DND-41 (cell line): ENCODE results near the gene BTBD16.

ENCODE experiments used
- ATAC-seq: fragments of 200-7000 bp; cut with Tn5 transposase; 3 replicates; pipeline ENCODE4 v1.9.1; 2021; ENCODE audit warnings: low read depth; ENCODE audit not compliant: insufficient read depth
- DNase-seq: peaks from one replicate; pipeline ENCODE4 v3.0.0-alpha.2; 2020
- H2AFZ ChIP-seq: 2 replicates; pipeline ENCODE4 v1.6.0; 2012; ENCODE audit warnings: low read depth, low read length
- H3K27ac ChIP-seq: 2 replicates; pipeline ENCODE4 v1.5.1; 2012; ENCODE audit warnings: low read length, inconsistent platforms
- H3K27me3 ChIP-seq: fragments of 200-600 bp; sonication (generic); 2 replicates; pipeline ENCODE4 v1.6.0; 2012; ENCODE audit warnings: low read length, mild to moderate bottlenecking, inconsistent platforms; ENCODE audit not compliant: insufficient read depth, poor library complexity
- H3K36me3 ChIP-seq: 2 replicates; pipeline ENCODE4 v1.5.1; 2012; ENCODE audit warnings: low read length, inconsistent platforms; ENCODE audit not compliant: insufficient read depth
- H3K4me1 ChIP-seq: 2 replicates; pipeline ENCODE4 v1.5.1; 2012; ENCODE audit warnings: mild to moderate bottlenecking, low read length; ENCODE audit not compliant: insufficient read depth
- H3K4me2 ChIP-seq: 2 replicates; pipeline ENCODE4 v1.6.0; 2012; ENCODE audit warnings: mild to moderate bottlenecking, moderate library complexity, low read length, inconsistent platforms; ENCODE audit not compliant: insufficient read depth
- H3K4me3 ChIP-seq, 2 experiments: fragments of 200-600 bp in 1 of 2; shearing (Covaris generic) in 1 of 2; 2 replicates each; pipeline ENCODE4 v1.5.1; 2012 to 2016; ENCODE audit warnings: inconsistent platforms in 2 of 2, low read length in 2 of 2, mild to moderate bottlenecking in 2 of 2, low read depth in 1 of 2, moderate library complexity in 1 of 2
- H3K79me2 ChIP-seq: 2 replicates; pipeline ENCODE4 v1.6.0; 2012; ENCODE audit warnings: low read length, inconsistent platforms; ENCODE audit not compliant: insufficient read depth
- H3K9ac ChIP-seq: 2 replicates; pipeline ENCODE4 v1.6.0; 2012; ENCODE audit warnings: low read depth, mild to moderate bottlenecking, inconsistent platforms, low read length, moderate library complexity
- H3K9me3 ChIP-seq: 2 replicates; pipeline ENCODE4 v1.5.1; 2012; ENCODE audit warnings: low read length, moderate library complexity, mild to moderate bottlenecking, inconsistent platforms; ENCODE audit not compliant: insufficient read depth, severe bottlenecking
- H4K20me1 ChIP-seq: 2 replicates; pipeline ENCODE4 v1.6.0; 2012; ENCODE audit warnings: low read length; ENCODE audit not compliant: insufficient read depth
- EZH2 ChIP-seq: IDR thresholded peaks from 3 replicates; pipeline ENCODE4 v1.6.1; 2012; ENCODE audit warnings: borderline replicate concordance, low read depth, mild to moderate bottlenecking, moderate library complexity, low read length, inconsistent platforms; ENCODE audit not compliant: severe bottlenecking
- TF ChIP-seq, protein P1 (sequence below): IDR thresholded peaks from 2 replicates; pipeline ENCODE4 v1.5.1; 2012; ENCODE audit warnings: borderline replicate concordance, low read length, moderate library complexity, mild to moderate bottlenecking; ENCODE audit not compliant: poor library complexity, severe bottlenecking; ENCODE audit errors: extremely low read depth

Gene BTBD16

DNA sequence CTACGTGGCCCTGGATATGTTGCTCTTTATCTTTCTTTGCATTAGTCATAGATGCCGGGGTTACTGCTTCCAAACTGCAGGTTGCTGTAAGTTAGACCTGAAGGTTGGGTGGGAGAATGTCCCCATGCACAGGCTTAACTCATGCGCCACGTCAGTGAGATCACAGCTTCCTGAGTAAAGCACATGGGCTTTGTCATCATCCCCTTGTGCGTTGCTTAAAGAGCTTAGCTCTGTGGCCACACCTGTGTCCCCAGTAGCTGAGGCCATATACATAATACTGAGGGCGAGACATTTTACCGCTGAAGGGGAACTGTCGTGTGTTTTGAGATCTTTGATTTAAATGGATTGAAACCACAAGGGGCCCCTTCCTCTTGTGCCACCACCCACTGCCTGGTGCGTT is 45.8 kb upstream of the BTBD16 start:
- H3K79me2 ChIP-seq: no peaks in the 10 kb centered on the region
- no peaks in the 10 kb centered on the region for H3K9me3 ChIP-seq
- no peak overlapping the region for H3K27ac ChIP-seq
- peaks cover 26% of the 10 kb centered on the region for H3K27me3 ChIP-seq
- H3K36me3 ChIP-seq: no peaks in the 10 kb centered on the region
- DNase-seq (no peak), ATAC-seq (no peak)
- TF ChIP-seq EZH2: no peak
- TF ChIP-seq, protein P1, sequence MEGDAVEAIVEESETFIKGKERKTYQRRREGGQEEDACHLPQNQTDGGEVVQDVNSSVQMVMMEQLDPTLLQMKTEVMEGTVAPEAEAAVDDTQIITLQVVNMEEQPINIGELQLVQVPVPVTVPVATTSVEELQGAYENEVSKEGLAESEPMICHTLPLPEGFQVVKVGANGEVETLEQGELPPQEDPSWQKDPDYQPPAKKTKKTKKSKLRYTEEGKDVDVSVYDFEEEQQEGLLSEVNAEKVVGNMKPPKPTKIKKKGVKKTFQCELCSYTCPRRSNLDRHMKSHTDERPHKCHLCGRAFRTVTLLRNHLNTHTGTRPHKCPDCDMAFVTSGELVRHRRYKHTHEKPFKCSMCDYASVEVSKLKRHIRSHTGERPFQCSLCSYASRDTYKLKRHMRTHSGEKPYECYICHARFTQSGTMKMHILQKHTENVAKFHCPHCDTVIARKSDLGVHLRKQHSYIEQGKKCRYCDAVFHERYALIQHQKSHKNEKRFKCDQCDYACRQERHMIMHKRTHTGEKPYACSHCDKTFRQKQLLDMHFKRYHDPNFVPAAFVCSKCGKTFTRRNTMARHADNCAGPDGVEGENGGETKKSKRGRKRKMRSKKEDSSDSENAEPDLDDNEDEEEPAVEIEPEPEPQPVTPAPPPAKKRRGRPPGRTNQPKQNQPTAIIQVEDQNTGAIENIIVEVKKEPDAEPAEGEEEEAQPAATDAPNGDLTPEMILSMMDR: no peak
- no peaks in the 10 kb centered on the region for H4K20me1 ChIP-seq
- no peak overlapping the region for H2AFZ ChIP-seq
- no peaks in the 10 kb centered on the region for H3K4me1 ChIP-seq
- H3K9ac ChIP-seq: no peak overlapping the region
- H3K4me2 ChIP-seq: no peak overlapping the region
- H3K4me3 ChIP-seq: no peak overlapping the region

DNA sequence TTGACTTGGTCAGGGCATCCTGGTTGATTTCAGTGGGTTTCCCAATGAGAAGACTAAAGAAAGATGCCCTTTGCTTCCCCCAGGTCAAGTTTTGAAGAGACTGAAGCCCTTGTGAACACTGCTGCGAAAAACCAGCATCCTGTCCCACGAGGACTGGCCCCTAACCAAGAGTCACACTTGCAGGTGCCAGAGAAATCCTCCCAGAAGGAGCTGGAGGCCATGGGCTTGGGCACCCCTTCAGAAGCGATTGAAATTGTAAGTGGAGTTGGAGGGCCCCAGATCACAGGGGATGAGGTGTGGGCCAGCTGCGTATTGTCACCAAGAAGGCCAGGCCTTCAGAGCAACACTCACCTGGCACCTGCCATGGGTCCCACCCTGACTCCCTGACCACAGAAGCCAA is 43.3 kb upstream of the BTBD16 start:
- ATAC-seq (no peak), DNase-seq (no peak)
- no peak overlapping the region for H3K9ac ChIP-seq
- no peak overlapping the region for H3K4me2 ChIP-seq
- TF ChIP-seq EZH2: no peak
- TF ChIP-seq, protein P1: no peak
- H4K20me1 ChIP-seq: no peaks in the 10 kb centered on the region
- no peak overlapping the region for H3K27ac ChIP-seq
- no peak overlapping the region for H2AFZ ChIP-seq
- no peaks in the 10 kb centered on the region for H3K79me2 ChIP-seq
- H3K36me3 ChIP-seq: no peaks in the 10 kb centered on the region
- H3K4me3 ChIP-seq: no peak overlapping the region
- H3K27me3 ChIP-seq: peaks cover 9% of the 10 kb centered on the region
- H3K9me3 ChIP-seq: no peaks in the 10 kb centered on the region
- H3K4me1 ChIP-seq: no peaks in the 10 kb centered on the region

DNA sequence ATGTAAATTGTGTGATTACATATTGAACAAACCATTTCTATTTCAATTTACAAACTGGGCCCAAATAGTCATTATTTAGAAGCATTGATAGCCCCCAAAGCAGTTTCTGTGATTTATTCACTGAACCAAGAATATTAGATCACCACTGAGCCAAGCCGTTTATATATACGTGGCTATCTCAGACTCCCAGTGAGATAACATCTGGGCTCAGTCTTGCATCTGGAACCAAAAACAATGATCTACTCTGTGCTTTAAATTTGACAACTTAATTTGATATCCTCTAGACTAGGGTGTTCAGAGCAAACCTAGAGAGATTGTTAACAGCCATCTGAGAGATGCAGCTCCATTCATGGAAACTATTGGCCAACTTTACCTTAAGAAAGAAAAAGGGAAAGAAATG is 41.4 kb upstream of the BTBD16 start:
- H3K79me2 ChIP-seq: no peaks in the 10 kb centered on the region
- no peak overlapping the region for H2AFZ ChIP-seq
- no peak overlapping the region for H3K27ac ChIP-seq
- H3K4me1 ChIP-seq: no peaks in the 10 kb centered on the region
- no peak for TF ChIP-seq EZH2
- TF ChIP-seq, protein P1: no peak
- ATAC-seq: no peak
- no peak overlapping the region for H3K4me2 ChIP-seq
- no peaks in the 10 kb centered on the region for H4K20me1 ChIP-seq
- H3K4me3 ChIP-seq: no peak overlapping the region
- H3K36me3 ChIP-seq: no peaks in the 10 kb centered on the region
- H3K27me3 ChIP-seq: peaks cover 3% of the 10 kb centered on the region
- H3K9me3 ChIP-seq: no peaks in the 10 kb centered on the region
- no peak for DNase-seq
- no peak overlapping the region for H3K9ac ChIP-seq

DNA sequence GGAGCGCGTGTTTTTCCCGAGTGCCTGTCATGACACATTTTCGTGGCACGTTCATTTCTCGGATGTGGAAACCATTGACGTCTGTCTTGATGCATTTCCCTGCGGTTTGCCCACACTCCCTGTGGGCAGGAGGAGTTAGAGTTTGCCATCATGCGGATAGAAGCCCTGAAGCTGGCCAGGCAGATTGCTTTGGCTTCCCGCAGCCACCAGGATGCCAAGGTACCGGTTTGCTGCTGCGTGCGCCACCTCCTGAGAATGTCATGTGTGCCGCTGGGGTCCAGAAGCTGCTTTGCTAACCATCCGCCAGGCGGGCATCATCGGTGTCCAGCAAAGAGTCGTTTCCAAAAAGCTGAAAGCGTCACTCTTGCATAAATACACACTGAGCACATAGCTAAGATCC is 40.9 kb upstream of the BTBD16 start:
- Histone ChIP-seq H4K20me1 (no peaks in the 10 kb centered on the region), H3K4me2 (no peak overlapping the region), H3K79me2 (no peaks in the 10 kb centered on the region), H3K4me1 (no peaks in the 10 kb centered on the region), H3K9ac (no peak overlapping the region), H3K27ac (no peak overlapping the region), H3K4me3 (no peak overlapping the region), H2AFZ (no peak overlapping the region), H3K36me3 (no peaks in the 10 kb centered on the region), H3K27me3 (peaks cover 3% of the 10 kb centered on the region), H3K9me3 (no peaks in the 10 kb centered on the region)
- TF ChIP-seq, protein P1: no peak
- TF ChIP-seq EZH2: no peak
- no peak for ATAC-seq
- DNase-seq: no peak
